Activated naive CD8-positive, alpha-beta T cell treated with anti-CD3 and anti-CD28 coated beads, Interleukin-2, amount 50 U/mL, for 16 hours (primary cell): Measurements from ENCODE around the gene AMPH.
"Not testable (repeated sequence)": the region's sequence is repeated elsewhere in the genome, so short reads cannot be mapped to it uniquely, and the experiment has no call there.

Source experiments
- DNase-seq: peaks from one replicate; pipeline ENCODE4 v3.0.0-alpha.2; 2020; ENCODE audit warnings: low read depth, low spot score

Gene AMPH

GRCh38 chr7:38628630-38629385, 2.4 kb downstream of the AMPH start:
- DNase-seq = no peak

GRCh38 chr7:38625866-38626265, 5.3 kb downstream of the AMPH start:
- DNase-seq = no peak

GRCh38 chr7:38615665-38616064, 15.5 kb downstream of the AMPH start:
- DNase-seq = no peak

GRCh38 chr7:38607466-38607865, 23.7 kb downstream of the AMPH start:
- no peak for DNase-seq

GRCh38 chr7:38600741-38601140, 30.4 kb downstream of the AMPH start:
- DNase-seq = no peak

- no peak for DNase-seq
These were observed 36.2 kb downstream of the AMPH start for GRCh38 chr7:38594949-38595348.

- DNase-seq = no peak
These were observed 38.4 kb downstream of the AMPH start for GRCh38 chr7:38592737-38593288.

- DNase-seq = no peak
These were observed 45.4 kb downstream of the AMPH start for GRCh38 chr7:38585572-38586354.

- no peak for DNase-seq
These were observed 46.5 kb downstream of the AMPH start for GRCh38 chr7:38584443-38585210.

GRCh38 chr7:38580485-38580884, 50.7 kb downstream of the AMPH start:
- DNase-seq = no peak

GRCh38 chr7:38574086-38574485, 57.1 kb downstream of the AMPH start:
- DNase-seq = no peak

- not testable (repeated sequence) for DNase-seq
These were observed 59.6 kb downstream of the AMPH start for GRCh38 chr7:38571620-38572019.

GRCh38 chr7:38568497-38568896, 62.7 kb downstream of the AMPH start:
- DNase-seq = no peak

- no peak for DNase-seq
These were observed 65.9 kb downstream of the AMPH start for GRCh38 chr7:38565289-38565688.

GRCh38 chr7:38563741-38564140, 67.4 kb downstream of the AMPH start:
- no peak for DNase-seq

- DNase-seq = no peak
These were observed 70.0 kb downstream of the AMPH start for GRCh38 chr7:38561166-38561565.

- DNase-seq = no peak
These were observed 72.3 kb downstream of the AMPH start for GRCh38 chr7:38558761-38559345.

GRCh38 chr7:38554586-38554985, 76.6 kb downstream of the AMPH start:
- no peak for DNase-seq

- DNase-seq = no peak
These were observed 80.3 kb downstream of the AMPH start for GRCh38 chr7:38550836-38551235.

- DNase-seq = no peak
These were observed 82.6 kb downstream of the AMPH start for GRCh38 chr7:38548605-38549004.

- DNase-seq = no peak
These were observed 84.4 kb downstream of the AMPH start for GRCh38 chr7:38546763-38547162.

GRCh38 chr7:38545977-38546376, 85.2 kb downstream of the AMPH start:
- no peak for DNase-seq
